WTC11 (cell line): ENCODE measurements around the gene HNRNPM. TPM values are rescaled to one million over a fixed set of nuclear protein-coding genes. Genes with fewer than 3 reads are reported as not detected.

ENCODE experiments used
- ATAC-seq: fragments of 200-7000 bp; cut with Tn5 transposase; 2 replicates; pipeline ENCODE4 v1.10.0; 2021; ENCODE audit warnings: mild to moderate bottlenecking, moderate library complexity
- CTCF ChIA-PET: fragments of 300-600 bp; sonication (Branson Sonifier 250); formaldehyde crosslinking; loops from one replicate; lab custom pipeline; 2021; ENCODE audit warnings: antibody characterized with exemption; lab: Charles Lee
- POLR2A ChIA-PET: fragments of 350-600 bp; sonication (Branson Sonifier 250); formaldehyde crosslinking; loops from one replicate; lab custom pipeline; 2021; ENCODE audit warnings: antibody characterized with exemption; lab: Charles Lee
- DNase-seq: peaks from one replicate; pipeline ENCODE4 v3.0.0; 2021; ENCODE audit warnings: low spot score
- H3K27ac Mint-ChIP-seq: 2 replicates; pipeline ENCODE4 v1.8.0; 2021; ENCODE audit warnings: mixed read lengths
- H3K27me3 Mint-ChIP-seq: 2 replicates; pipeline ENCODE4 v1.8.0; 2021; ENCODE audit warnings: low read depth, mild to moderate bottlenecking, moderate library complexity, mixed read lengths
- H3K36me3 Mint-ChIP-seq: 2 replicates; pipeline ENCODE4 v1.8.0; 2021; ENCODE audit warnings: mixed read lengths
- H3K4me1 Mint-ChIP-seq: 2 replicates; pipeline ENCODE4 v1.8.0; 2022; ENCODE audit warnings: mixed read lengths
- H3K4me3 Mint-ChIP-seq: 2 replicates; pipeline ENCODE4 v1.8.0; 2021; ENCODE audit warnings: mild to moderate bottlenecking, moderate library complexity, mixed read lengths
- H3K9me3 Mint-ChIP-seq: 2 replicates; pipeline ENCODE4 v1.8.0; 2021; ENCODE audit warnings: mixed read lengths
- ATF1 ChIP-seq: sonication (generic); formaldehyde crosslinking; IDR thresholded peaks from 2 replicates; pipeline ENCODE4 v1.8.1; 2023; ENCODE audit warnings: mild to moderate bottlenecking, moderate library complexity, missing genetic modification reagents
- CDX4 ChIP-seq: fragments of 250-450 bp; sonication (Bioruptor Pico); IDR thresholded peaks from 2 replicates; pipeline ENCODE4 v1.9.0; 2021; ENCODE audit warnings: moderate library complexity, mild to moderate bottlenecking, inconsistent platforms, borderline replicate concordance
- E2F5 ChIP-seq: sonication (generic); formaldehyde crosslinking; IDR thresholded peaks from 2 replicates; pipeline ENCODE4 v1.8.1; 2022; ENCODE audit warnings: mild to moderate bottlenecking, moderate library complexity, missing genetic modification reagents
- ERG ChIP-seq: fragments of 250-450 bp; sonication (Bioruptor Pico); IDR thresholded peaks from 2 replicates; pipeline ENCODE4 v1.8.0; 2021; ENCODE audit warnings: mild to moderate bottlenecking
- ESRRA ChIP-seq: sonication (generic); formaldehyde crosslinking; IDR thresholded peaks from 2 replicates; pipeline ENCODE4 v1.8.1; 2022; ENCODE audit warnings: mild to moderate bottlenecking, missing genetic modification reagents, borderline replicate concordance
- FOXJ3 ChIP-seq: sonication (generic); formaldehyde crosslinking; IDR thresholded peaks from 2 replicates; pipeline ENCODE4 v1.9.0; 2021; ENCODE audit warnings: missing genetic modification reagents, mild to moderate bottlenecking, borderline replicate concordance
- FOXK1 ChIP-seq: sonication (generic); formaldehyde crosslinking; IDR thresholded peaks from 2 replicates; pipeline ENCODE4 v1.8.0; 2022; ENCODE audit warnings: mild to moderate bottlenecking, moderate library complexity, missing genetic modification reagents
- FOXP1 ChIP-seq: sonication (generic); formaldehyde crosslinking; IDR thresholded peaks from 2 replicates; pipeline ENCODE4 v1.8.0; 2022; ENCODE audit warnings: missing genetic modification reagents, mild to moderate bottlenecking, moderate library complexity, borderline replicate concordance
- GTF2I ChIP-seq: fragments of 250-450 bp; sonication (Bioruptor Pico); conservative IDR thresholded peaks from 2 replicates; pipeline ENCODE4 v1.4.0; 2021; ENCODE audit warnings: mild to moderate bottlenecking
- HMGA2 ChIP-seq: fragments of 250-450 bp; sonication (Bioruptor Pico); IDR thresholded peaks from 2 replicates; pipeline ENCODE4 v1.4.0; 2021; ENCODE audit warnings: mild to moderate bottlenecking, moderate library complexity
- JAZF1 ChIP-seq: fragments of 250-450 bp; sonication (Bioruptor Pico); IDR thresholded peaks from 2 replicates; pipeline ENCODE4 v1.9.0; 2021; ENCODE audit warnings: moderate library complexity, mild to moderate bottlenecking, inconsistent platforms
- JUN ChIP-seq: sonication (generic); formaldehyde crosslinking; IDR thresholded peaks from 2 replicates; pipeline ENCODE4 v1.8.0; 2023; ENCODE audit warnings: mild to moderate bottlenecking, missing genetic modification reagents
- NFATC4 ChIP-seq: fragments of 250-450 bp; sonication (Bioruptor Pico); IDR thresholded peaks from 2 replicates; pipeline ENCODE4 v1.9.0; 2021; ENCODE audit warnings: mild to moderate bottlenecking
- RELA ChIP-seq: sonication (generic); formaldehyde crosslinking; IDR thresholded peaks from 2 replicates; pipeline ENCODE4 v1.8.1; 2022; ENCODE audit warnings: missing genetic modification reagents, mild to moderate bottlenecking, borderline replicate concordance
- SMAD3 ChIP-seq: sonication (generic); formaldehyde crosslinking; IDR thresholded peaks from 2 replicates; pipeline ENCODE4 v1.8.0; 2022; ENCODE audit warnings: missing genetic modification reagents, mild to moderate bottlenecking, borderline replicate concordance
- STAT6 ChIP-seq: sonication (generic); formaldehyde crosslinking; conservative IDR thresholded peaks from 2 replicates; pipeline ENCODE4 v1.8.1; 2023; ENCODE audit warnings: mild to moderate bottlenecking, low read depth, missing genetic modification reagents, moderate library complexity
- ZBTB21 ChIP-seq: sonication (generic); formaldehyde crosslinking; IDR thresholded peaks from 2 replicates; pipeline ENCODE4 v1.8.1; 2023; ENCODE audit warnings: mild to moderate bottlenecking, missing genetic modification reagents, borderline replicate concordance
- ZNF219 ChIP-seq: sonication (generic); formaldehyde crosslinking; IDR thresholded peaks from 2 replicates; pipeline ENCODE4 v1.8.0; 2023; ENCODE audit warnings: missing genetic modification reagents, mild to moderate bottlenecking, borderline replicate concordance
- ZNF396 ChIP-seq: fragments of 250-450 bp; sonication (Bioruptor Pico); IDR thresholded peaks from 2 replicates; pipeline ENCODE4 v1.8.0; 2021; ENCODE audit warnings: mild to moderate bottlenecking, moderate library complexity, borderline replicate concordance
- total RNA-seq: library from RNA; stranded (reverse); gene quantifications from 3 replicates; pipeline ENCODE4 v1.2.3, GENCODE V29; 2021
- TF ChIP-seq, protein P1 (sequence below): sonication (generic); formaldehyde crosslinking; IDR thresholded peaks from 2 replicates; pipeline ENCODE4 v1.8.0; 2022; ENCODE audit warnings: mild to moderate bottlenecking, missing genetic modification reagents
- TF ChIP-seq, protein P2 (sequence below): sonication (generic); formaldehyde crosslinking; conservative IDR thresholded peaks from 2 replicates; pipeline ENCODE4 v1.8.1; 2022; ENCODE audit warnings: mild to moderate bottlenecking, missing genetic modification reagents
- TF ChIP-seq, protein P3 (sequence below): sonication (generic); formaldehyde crosslinking; IDR thresholded peaks from 2 replicates; pipeline ENCODE4 v1.8.1; 2023; ENCODE audit warnings: mild to moderate bottlenecking, missing genetic modification reagents
- TF ChIP-seq, protein P4 (sequence below): sonication (generic); formaldehyde crosslinking; IDR thresholded peaks from 2 replicates; pipeline ENCODE4 v1.8.1; 2022; ENCODE audit warnings: low read depth, mild to moderate bottlenecking, moderate library complexity, missing genetic modification reagents, borderline replicate concordance

HNRNPM gene
- total RNA-seq, 1 experiment from 2014 or later, result 416 TPM

GRCh38 chr19:8490873-8491272, 46.1 kb downstream of the HNRNPM start (continued):
- no peak for TF ChIP-seq STAT6 (CRISPR knock-in tag)
- TF ChIP-seq FOXJ3 (CRISPR knock-in tag), result no peak
- TF ChIP-seq FOXP1 (CRISPR knock-in tag), result no peak
- no peak for TF ChIP-seq ATF1 (CRISPR knock-in tag)
- TF ChIP-seq SMAD3, result no peak
- TF ChIP-seq FOXK1 (CRISPR knock-in tag), result no peak
- no peak for TF ChIP-seq ZNF219 (CRISPR knock-in tag)
- no peak for TF ChIP-seq CDX4 (CRISPR knock-in tag)

GRCh38 chr19:8491574-8491973, 46.8 kb downstream of the HNRNPM start:
- ATAC-seq (peak; percentile 57), DNase-seq (no peak)
- ChIA-PET CTCF (interaction anchor here (0.6 to 1.2 kb wide), 2 partner anchors 14 to 89 kb away, joined by 3 to 4 read pairs; no protein-coding TSS in a partner anchor), POLR2A (no interaction called here)
- peaks cover 25% of the 10 kb centered on the region for H3K36me3 Mint-ChIP-seq
- no peak overlapping the region; the same call in 1 of the 2 replicates for H3K27ac Mint-ChIP-seq
- no peak overlapping the region for H3K4me3 Mint-ChIP-seq
- peaks cover 5% of the 10 kb centered on the region; the same call in 1 of the 2 replicates for H3K4me1 Mint-ChIP-seq
- H3K27me3 Mint-ChIP-seq, result no peaks in the 10 kb centered on the region
- no peaks in the 10 kb centered on the region for H3K9me3 Mint-ChIP-seq
- TF ChIP-seq GTF2I (CRISPR knock-in tag), result 0 out of 2 replicates have a peak, but pooled peaks have one; percentile 28
- TF ChIP-seq, protein P1, sequence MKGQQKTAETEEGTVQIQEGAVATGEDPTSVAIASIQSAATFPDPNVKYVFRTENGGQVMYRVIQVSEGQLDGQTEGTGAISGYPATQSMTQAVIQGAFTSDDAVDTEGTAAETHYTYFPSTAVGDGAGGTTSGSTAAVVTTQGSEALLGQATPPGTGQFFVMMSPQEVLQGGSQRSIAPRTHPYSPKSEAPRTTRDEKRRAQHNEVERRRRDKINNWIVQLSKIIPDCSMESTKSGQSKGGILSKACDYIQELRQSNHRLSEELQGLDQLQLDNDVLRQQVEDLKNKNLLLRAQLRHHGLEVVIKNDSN (CRISPR knock-in tag), result no peak

DNA sequence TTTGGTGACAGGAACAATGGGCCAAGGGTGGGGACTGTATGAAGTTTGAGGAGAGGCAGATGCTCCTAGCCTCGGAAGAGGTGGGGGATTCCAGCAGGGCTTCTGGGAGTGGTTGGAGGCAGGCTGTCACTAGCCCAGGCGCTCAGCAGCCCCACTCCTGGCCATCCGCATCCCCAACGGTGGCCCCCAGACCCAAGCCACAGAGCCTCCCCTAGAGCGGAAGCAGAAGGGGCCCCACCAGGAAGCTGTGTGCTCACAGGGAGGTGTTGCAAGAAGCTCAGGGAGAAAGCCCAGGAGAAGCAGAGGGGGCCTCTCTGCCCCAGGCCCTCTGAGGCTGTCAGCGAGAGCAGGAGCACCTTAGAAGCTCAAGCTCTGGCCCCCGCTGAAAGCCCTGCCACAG, 49.4 kb downstream of the HNRNPM start:
- H3K27me3 Mint-ChIP-seq, result no peaks in the 10 kb centered on the region
- no peak overlapping the region for H3K4me3 Mint-ChIP-seq
- no peak for ATAC-seq
- POLR2A ChIA-PET, result interaction anchor here (0.9 kb wide), 1 partner anchor 47 kb away, joined by 3 read pairs; no protein-coding TSS in a partner anchor
- H3K9me3 Mint-ChIP-seq, result no peaks in the 10 kb centered on the region
- H3K27ac Mint-ChIP-seq, result peak overlapping the region; percentile 36; the same call in 1 of the 2 replicates
- TF ChIP-seq, protein P2, sequence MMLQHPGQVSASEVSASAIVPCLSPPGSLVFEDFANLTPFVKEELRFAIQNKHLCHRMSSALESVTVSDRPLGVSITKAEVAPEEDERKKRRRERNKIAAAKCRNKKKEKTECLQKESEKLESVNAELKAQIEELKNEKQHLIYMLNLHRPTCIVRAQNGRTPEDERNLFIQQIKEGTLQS (CRISPR knock-in tag), result no peak
- TF ChIP-seq ESRRA (CRISPR knock-in tag) (no peak), ZNF396 (no peak), ZBTB21 (CRISPR knock-in tag) (no peak), ERG (CRISPR knock-in tag) (no peak), JUN (CRISPR knock-in tag) (no peak), E2F5 (CRISPR knock-in tag) (no peak), JAZF1 (CRISPR knock-in tag) (no peak), RELA (no peak), HMGA2 (CRISPR knock-in tag) (no peak), NFATC4 (no peak)
- TF ChIP-seq, protein P3, sequence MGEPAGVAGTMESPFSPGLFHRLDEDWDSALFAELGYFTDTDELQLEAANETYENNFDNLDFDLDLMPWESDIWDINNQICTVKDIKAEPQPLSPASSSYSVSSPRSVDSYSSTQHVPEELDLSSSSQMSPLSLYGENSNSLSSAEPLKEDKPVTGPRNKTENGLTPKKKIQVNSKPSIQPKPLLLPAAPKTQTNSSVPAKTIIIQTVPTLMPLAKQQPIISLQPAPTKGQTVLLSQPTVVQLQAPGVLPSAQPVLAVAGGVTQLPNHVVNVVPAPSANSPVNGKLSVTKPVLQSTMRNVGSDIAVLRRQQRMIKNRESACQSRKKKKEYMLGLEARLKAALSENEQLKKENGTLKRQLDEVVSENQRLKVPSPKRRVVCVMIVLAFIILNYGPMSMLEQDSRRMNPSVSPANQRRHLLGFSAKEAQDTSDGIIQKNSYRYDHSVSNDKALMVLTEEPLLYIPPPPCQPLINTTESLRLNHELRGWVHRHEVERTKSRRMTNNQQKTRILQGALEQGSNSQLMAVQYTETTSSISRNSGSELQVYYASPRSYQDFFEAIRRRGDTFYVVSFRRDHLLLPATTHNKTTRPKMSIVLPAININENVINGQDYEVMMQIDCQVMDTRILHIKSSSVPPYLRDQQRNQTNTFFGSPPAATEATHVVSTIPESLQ, result no peak
- TF ChIP-seq, protein P4, sequence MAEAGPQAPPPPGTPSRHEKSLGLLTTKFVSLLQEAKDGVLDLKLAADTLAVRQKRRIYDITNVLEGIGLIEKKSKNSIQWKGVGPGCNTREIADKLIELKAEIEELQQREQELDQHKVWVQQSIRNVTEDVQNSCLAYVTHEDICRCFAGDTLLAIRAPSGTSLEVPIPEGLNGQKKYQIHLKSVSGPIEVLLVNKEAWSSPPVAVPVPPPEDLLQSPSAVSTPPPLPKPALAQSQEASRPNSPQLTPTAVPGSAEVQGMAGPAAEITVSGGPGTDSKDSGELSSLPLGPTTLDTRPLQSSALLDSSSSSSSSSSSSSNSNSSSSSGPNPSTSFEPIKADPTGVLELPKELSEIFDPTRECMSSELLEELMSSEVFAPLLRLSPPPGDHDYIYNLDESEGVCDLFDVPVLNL, result no peak
- TF ChIP-seq, all 79 proteins: peak for 0
- Mint-ChIP-seq H3K36me3 (no peaks in the 10 kb centered on the region), H3K4me1 (peaks cover 3% of the 10 kb centered on the region; the same call in 1 of the 2 replicates)
- CTCF ChIA-PET, result interaction anchor here (0.5 to 2.5 kb wide), 7 partner anchors 12 to 87 kb away, joined by 3 to 7 read pairs (median 3); partner anchors contain the start of gene ZNF414
- DNase-seq, result no peak
